Fibroblast of pulmonary artery (primary cell): ENCODE measurements around the gene FIZ1.
A peak's percentile ranks its signal among the peaks of the same experiment; 100 is the strongest.

Source experiments
- DNase-seq: peaks from one replicate; pipeline ENCODE4 v3.0.0-alpha.2; 2010; ENCODE audit warnings: low read depth
- H3K4me3 ChIP-seq: replicated peaks from 2 replicates; pipeline ENCODE4 v1.5.1; 2011; ENCODE audit warnings: low read depth, mild to moderate bottlenecking, control low read depth, low read length, moderate library complexity
- CTCF ChIP-seq: IDR thresholded peaks from 2 replicates; pipeline ENCODE4 v1.5.1; 2011; ENCODE audit warnings: mild to moderate bottlenecking, control low read depth, low read length, inconsistent platforms; ENCODE audit errors: missing control alignments

FIZ1 gene

DNA sequence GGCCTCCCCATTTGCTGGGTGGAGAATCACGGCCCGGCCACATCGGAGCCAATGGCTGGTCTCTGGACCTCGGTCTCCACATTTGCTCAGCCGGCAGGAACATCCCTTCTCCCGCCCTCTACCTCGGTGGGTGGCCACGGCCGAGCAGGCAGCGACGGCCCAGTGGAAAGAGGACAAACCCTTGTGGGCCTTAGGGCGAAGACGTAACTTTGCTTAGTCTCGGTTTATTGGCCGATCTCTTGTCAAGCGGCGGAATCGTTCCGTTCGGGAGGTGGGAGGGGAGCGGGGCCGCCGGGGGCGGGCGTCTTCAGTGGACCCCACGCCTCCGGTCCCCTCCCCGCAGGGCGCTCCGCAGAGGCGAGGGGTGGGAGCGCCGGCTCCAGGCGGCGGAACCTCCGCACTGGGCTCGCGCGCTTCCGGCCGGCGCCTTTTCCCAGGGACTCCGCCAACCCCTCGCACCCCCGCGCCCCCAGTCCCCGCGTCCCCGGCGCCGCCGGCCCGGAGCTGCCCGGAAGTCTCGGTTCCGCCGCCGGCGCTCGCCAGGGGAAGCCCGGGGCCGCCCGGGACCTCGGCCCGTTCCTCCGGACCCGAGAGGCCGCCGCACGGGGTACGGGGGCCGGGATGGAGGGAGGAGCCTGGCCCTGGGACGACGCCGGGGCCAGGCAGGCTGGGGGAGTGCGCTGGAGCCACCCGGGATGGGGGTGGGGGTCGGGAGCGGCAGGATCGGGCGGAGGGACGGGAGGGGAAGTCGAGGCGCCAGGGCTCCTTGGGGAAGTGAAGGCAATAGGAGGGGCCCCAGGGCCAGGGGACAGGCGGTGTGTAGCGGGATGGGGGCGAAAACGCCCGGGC is 41.5 kb upstream of the FIZ1 start, which contains the start of gene ZNF580:
Gene ZNF580 (plus strand): TSS at position 426 of the 849 bp plus-strand sequence. CDS start 1,507 bp downstream, outside the sequence.
- DNase-seq = peak; percentile 86
- peak within 1 kb of the TSS; percentile 88 for H3K4me3 ChIP-seq
- TF ChIP-seq CTCF = no peak

GRCh38 chr19:55640043-55640576 is 40.8 kb upstream of the FIZ1 start:
- peak; percentile 37 for TF ChIP-seq CTCF
- DNase-seq = peak; percentile 78
- peak overlapping the region; percentile 88 for H3K4me3 ChIP-seq

GRCh38 chr19:55638864-55639359 is 39.6 kb upstream of the FIZ1 start:
- DNase-seq = peak; percentile 49
- TF ChIP-seq CTCF = peak; percentile 43
- H3K4me3 ChIP-seq = no peak overlapping the region

DNA sequence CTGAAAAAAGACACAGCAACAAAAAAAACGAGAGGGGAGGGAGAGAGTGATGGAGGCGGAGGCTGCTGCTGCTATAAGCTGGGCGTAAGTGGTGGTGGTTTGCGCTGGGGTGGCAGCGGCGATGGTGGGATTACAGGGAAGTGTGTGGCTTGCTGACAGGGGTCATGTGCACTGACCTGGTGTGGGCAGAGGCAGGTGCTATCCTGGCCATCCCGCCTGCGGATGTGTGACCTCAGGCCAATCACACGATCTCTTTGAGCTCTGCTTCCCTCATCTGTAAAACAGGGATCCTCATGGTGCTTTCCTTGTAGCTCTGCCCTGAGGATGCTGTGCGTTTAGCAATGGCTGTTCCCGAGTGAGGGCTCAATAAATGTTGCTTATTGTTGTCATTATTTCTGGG is 38.2 kb upstream of the FIZ1 start:
- DNase-seq = no peak
- no peak overlapping the region for H3K4me3 ChIP-seq
- TF ChIP-seq CTCF = no peak

DNA sequence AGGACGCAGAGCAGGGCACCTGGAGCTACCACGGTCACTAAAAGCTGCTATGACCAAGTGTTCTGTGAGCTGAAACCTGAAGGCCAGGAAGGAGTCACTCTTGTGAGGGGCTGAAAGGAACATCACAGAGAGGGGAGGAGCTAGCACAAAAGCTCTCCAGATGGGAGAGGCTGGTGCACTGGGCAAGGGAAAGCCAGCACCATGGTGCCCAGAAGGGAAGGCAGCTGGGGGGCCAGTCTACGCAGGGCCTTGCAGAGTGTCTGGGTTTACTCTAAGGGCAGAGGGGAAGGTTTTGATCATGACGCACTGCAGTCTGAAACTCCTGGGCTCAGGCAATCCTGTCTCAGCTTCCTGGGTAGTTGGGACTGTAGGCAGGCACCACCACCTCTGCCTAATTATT is 37.4 kb upstream of the FIZ1 start:
- no peak for DNase-seq
- no peak for TF ChIP-seq CTCF
- no peak overlapping the region for H3K4me3 ChIP-seq

GRCh38 chr19:55635856-55636440 is 36.6 kb upstream of the FIZ1 start:
- no peak for DNase-seq
- no peak for TF ChIP-seq CTCF
- peak overlapping the region; percentile 87 for H3K4me3 ChIP-seq
